ENCODE results near the gene RAMP3.
"Not testable (repeated sequence)": the region's sequence is repeated elsewhere in the genome, so short reads cannot be mapped to it uniquely, and the experiment has no call there.

Gene RAMP3

GRCh38 chr7:45196374-45196773, 38.8 kb downstream of the RAMP3 start:
- DNase-seq (ENCODE audit: low read depth), result no peak

- DNase-seq (ENCODE audit: low read depth), result no peak
Observed at GRCh38 chr7:45197461-45197860, 39.9 kb downstream of the RAMP3 start.

GRCh38 chr7:45198986-45199385, 41.4 kb downstream of the RAMP3 start:
- DNase-seq (ENCODE audit: low read depth), result no peak

DNA sequence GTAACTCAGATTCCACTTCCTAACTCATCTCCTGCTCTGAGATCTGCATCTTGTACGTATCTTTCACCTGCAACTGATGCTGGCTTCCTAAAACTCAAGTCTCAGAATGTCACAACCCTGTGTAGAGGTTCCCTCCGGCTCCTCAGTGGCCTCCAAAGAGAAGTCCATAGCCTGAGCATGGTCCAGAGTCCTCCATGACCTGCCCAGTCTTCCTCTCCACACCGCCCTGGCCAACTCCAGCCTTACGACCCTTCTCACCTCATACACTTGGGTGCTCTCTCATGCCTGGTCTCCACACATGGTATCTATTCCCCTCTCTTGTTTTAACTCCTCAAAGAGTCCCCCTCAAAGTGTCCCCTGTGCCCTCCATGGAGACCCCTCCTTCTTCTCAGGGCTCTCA, 41.9 kb downstream of the RAMP3 start:
- no peak for DNase-seq (ENCODE audit: low read depth)

GRCh38 chr7:45202625-45203024, 45.0 kb downstream of the RAMP3 start:
- no peak for DNase-seq (ENCODE audit: low read depth)

DNA sequence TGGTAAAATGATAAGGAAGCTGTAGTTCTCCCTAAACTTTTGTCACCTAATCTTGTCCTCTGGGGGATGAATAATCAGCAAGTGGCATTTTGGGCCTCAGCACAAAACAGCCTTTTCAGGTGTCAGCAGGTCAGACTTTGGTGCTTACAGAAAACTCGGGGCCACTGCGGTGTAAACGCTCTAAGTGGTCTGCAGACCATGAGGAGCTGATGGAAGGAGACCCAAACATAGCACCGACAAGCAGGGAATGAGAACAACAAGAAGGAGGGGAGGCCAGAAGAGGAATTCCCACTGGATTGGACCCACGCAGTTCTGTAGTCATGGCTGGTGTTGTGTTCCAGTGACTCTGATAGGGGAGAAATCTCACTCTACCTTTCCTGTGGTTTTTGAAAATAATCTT, 45.4 kb downstream of the RAMP3 start:
- DNase-seq (ENCODE audit: low read depth), result no peak

- DNase-seq (ENCODE audit: low read depth), result no peak
Observed at GRCh38 chr7:45203459-45203858, 45.9 kb downstream of the RAMP3 start.

- DNase-seq (ENCODE audit: low read depth), result peak; percentile 2
Observed at GRCh38 chr7:45203936-45204445, 46.4 kb downstream of the RAMP3 start.

- not testable (repeated sequence) for DNase-seq (ENCODE audit: low read depth)
Observed at GRCh38 chr7:45206266-45206665, 48.7 kb downstream of the RAMP3 start.

DNA sequence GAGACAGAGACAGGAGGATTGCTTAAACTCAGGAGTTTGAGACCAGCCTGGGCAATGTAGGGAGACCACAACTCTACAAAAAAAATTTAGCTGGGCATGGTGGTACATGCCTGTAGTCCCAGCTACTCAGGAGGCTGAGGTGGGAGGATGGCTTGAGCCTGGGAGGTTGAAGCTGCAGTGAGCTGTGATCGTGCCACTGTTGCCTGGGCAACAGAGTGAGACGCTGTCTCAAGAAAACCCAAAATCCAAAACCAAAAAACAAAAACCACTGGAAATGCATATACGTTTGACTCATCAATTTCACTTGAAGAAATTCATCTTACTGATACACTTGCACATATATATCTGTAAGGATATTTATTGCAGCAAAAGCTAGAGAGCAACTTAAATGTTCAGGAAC, 52.3 kb downstream of the RAMP3 start:
- DNase-seq (ENCODE audit: low read depth), result not testable (repeated sequence)

DNA sequence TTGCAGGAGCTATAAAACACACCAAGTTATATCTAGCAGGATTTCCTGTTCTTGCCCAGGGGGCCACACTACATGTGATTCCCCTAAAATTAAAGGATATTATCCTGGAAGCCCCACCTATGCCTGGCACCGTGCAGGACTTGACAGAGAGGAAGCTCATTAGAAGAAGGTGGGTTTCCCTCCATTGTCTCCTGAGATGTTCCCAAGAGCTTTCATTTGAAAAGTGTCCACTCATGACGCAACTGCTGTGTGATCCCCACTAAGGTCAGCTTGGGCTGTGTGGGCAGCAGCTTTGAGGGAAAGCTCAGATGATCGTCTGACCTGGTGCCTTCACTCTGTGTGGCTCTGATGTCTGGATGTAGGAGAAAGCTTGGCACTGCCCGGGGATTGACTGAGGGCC, 53.5 kb downstream of the RAMP3 start:
- no peak for DNase-seq (ENCODE audit: low read depth)

DNA sequence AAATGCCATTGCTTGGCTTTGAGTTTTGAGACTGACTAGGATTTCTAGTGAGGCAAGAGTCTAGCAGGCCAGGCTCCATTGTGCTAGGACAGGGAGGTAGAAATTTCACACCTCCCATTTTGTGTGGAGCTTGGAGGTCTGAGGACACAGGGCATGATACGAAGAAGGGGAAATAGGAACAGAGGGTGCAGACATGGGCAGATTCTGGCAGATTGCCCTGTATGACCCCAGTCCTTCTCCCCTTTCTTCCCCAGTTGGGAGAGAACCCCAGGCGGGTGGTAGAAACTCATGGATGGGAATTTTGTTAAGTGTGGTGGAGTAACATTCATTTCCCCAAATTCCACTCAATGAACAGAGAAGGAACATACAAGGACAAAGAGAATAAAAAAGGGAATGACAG, 54.4 kb downstream of the RAMP3 start:
- DNase-seq (ENCODE audit: low read depth), result no peak

DNA sequence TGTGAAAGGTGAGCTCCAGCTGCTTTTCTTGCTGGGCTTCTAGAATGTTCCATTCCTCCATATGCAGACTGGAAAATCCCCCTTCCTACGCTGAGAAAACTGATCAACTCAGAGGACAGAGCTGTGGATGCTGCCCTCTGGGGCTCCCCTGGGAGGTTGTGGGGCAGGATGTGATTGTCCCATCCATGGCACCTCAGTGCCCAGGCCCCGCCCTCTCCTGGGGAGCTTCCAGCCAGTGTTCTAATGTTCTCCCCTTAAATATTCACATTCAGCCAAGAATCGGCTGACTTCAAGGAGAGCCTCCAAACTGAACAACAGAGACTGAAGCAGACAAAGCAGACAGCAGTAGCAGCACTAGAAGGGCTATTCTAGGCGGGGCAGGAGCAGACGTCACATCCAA, 55.0 kb downstream of the RAMP3 start:
- DNase-seq (ENCODE audit: low read depth), result no peak

GRCh38 chr7:45215601-45216062, 58.0 kb downstream of the RAMP3 start:
- no peak for DNase-seq (ENCODE audit: low read depth)

- DNase-seq (ENCODE audit: low read depth), result no peak
Observed at GRCh38 chr7:45216181-45216580, 58.6 kb downstream of the RAMP3 start.

DNA sequence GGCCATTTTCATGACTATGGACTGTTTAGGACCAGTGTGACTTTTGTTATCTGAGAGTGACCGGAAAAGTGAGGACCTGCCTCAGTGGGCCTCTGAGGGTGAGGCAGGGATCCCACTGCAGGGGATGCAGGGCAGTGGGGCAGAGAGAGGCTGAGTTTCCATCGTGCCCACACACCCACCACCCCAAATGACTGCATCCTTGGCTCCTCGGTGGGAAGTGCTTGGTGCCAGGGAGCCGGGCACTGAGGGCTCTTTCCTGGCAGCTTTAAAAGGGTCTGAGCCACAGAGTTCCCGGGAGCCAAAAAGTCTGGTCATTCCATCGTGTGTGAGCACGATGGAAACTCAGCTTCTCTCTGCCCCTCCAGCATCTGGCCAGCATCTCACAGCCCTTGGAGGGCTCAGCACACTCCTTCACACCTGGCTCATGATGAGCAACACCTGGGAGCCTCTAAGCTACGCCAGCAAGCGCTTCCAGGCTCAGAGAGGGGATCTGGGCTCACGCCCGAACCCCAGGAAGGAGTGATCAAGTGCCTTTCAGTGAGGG, 59.1 kb downstream of the RAMP3 start:
- no peak for DNase-seq (ENCODE audit: low read depth)

DNA sequence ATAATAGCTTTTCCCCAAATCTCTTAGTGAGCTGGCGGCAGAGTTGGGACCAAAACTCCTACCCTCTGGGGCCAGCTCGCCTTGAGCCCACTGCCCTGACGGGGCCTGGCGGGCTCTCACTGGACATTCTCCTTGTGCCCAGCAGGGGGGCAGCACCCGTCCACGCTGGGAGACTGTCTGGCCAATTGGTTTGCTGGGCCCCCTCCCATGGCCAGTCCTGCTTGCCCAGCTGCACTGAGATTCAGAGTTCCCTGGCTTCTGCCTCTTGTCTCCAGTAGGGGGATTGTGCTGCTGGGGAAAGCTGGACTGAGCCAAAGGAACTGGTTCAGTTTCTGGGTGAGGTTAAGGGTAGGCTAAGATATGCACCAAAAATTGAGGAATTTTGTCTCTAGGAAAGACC, 59.8 kb downstream of the RAMP3 start:
- DNase-seq (ENCODE audit: low read depth), result no peak

DNA sequence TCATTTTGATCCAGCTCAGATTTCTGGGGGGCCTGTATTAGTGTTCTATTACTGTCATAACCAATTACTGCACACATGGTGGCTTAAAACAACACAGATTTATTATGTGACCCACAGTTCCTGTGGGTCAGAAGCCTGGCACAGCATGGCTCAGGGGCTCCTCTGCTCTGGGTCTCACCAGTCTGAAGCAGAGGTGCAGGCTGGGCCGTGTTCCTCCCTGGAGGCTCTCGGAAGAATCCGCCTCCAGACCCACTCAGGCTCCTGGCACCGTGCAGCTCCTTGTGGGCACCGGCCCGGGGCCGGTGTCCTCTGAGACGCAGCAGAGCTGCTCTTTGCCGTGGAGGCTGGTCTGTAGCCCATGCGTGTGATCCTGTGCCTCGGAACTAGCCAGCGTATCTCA, 61.5 kb downstream of the RAMP3 start:
- DNase-seq (ENCODE audit: low read depth), result no peak

DNA sequence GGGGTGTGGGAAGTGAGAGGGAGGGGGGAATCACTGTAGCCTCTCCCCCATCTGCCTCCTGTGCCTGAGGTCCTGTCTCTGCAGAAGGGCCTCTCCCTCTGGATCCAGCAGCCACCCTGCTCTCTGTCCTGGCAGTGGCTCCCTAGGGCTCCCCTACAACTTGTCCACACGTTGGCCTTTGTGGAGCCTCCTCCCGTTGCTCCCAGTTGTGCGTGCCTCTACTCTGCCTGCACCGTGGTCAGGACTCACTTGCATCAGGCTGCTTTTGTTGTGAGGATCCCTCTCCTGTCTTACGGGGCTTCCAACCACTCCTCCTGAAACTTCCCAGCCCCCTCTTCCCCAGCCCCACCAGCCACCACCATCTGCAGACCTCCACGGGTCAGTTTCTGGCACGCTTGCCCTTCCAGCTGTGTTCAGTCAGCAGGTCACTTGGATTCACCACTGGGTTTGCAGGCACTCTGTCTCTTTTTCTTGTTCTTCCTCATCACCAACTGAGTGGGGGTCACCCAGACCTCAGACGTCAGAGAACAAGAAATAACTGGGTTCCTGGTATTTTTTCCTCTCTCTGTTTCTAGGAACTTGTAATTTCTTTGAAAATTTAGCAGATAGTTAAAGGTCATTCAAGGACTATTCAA, 62.3 kb downstream of the RAMP3 start:
- DNase-seq (ENCODE audit: low read depth), result no peak

DNA sequence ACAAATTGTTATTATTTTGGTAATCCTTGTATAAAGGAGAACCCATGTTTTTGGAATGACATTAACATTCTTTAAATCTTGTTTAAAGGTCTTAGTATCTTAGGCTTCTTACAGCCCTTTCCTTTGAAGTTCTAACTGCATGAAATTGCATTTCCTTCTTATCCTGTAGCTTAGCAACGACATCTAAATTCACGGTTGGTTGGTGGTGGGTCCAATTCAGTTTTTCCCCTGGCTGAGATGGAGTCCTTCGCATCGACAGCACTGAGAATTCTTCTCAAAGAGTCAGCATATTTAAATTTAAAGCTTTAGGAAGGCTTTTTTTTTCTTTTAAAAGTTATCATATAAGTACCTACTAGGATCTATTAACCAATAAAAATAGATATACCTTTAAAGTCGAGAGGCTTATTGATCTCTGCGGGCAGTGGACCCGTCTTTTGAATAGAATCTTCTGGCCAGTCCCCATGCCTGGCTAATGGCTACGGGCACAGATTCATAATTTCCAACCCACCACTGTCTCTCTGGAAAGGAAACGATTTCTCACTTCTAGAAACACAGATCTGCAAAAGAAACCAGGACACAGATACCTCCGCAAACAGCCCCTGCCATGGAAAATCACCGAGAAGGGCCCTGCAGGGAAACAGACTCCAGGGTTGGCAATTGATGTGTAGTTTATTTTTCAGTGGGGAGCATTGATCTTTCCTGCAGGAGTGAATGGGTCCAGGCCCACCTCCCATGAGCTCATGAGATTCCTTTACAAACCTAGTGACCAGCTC, 63.4 kb downstream of the RAMP3 start:
- no peak for DNase-seq (ENCODE audit: low read depth)

DNA sequence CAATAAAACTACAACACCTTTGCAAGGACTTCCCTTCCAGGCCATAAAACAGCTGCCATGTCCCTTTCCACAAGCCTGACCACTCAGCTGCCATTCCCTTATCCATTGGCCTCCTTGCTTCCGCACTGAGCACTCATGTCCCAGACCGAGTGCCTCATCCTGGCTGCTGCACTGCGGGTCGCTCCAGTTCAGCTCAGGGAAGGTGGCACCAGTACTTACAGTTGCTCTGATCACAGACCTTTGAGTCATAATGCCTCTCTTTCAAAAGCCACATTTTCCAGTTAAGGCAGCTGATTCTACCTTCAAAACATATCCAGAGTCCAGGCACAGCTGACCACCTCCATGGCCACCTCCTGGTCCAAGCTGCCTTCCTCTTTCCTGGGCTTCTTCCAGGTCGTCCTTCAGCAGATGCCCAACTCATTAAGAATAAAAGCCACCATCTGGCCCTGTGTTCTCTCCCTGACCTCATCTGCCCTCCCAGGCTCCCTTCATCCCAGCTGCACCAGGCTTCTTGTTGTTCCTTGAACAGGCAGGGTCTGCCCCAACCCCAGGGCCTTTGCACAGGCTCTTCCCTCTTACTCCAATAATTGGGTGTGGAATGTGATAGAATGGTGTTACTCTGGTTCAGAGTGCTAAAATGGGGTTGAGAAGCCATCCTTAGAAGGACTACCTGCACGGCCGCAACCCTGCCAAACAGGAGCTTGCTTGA, 64.5 kb downstream of the RAMP3 start:
- no peak for DNase-seq (ENCODE audit: low read depth)

DNA sequence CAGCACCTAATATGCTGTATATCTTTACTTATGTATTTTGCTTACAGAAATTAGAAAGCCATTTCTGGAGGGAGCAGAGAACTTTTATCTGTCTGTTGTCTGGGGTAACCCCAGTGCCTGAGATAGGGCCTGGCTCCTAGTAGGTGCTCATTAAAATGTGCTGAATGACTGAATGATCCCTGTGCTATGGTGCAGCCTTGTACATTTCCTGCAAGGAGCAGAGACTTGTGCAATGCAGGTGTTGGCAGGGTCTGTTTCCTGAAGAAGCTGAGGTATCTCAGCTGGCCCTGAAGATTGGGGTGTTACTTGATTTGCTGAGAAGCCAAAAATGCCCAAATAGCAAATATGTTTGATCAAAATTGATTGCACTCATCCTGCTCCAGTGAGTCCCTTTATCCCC, 65.5 kb downstream of the RAMP3 start:
- no peak for DNase-seq (ENCODE audit: low read depth)
